ENCODE data around the gene BMERB1.
"Not testable (repeated sequence)": the region's sequence is repeated elsewhere in the genome, so short reads cannot be mapped to it uniquely, and the experiment has no call there.

Gene BMERB1

GRCh38 chr16:15559176-15559575, 124.8 kb downstream of the BMERB1 start:
- DNase-seq (ENCODE audit: low read depth in 2 of 2): no peak

GRCh38 chr16:15564604-15565339, 130.4 kb downstream of the BMERB1 start:
- no peak for DNase-seq (ENCODE audit: low read depth in 2 of 2)

GRCh38 chr16:15566095-15566494, 131.7 kb downstream of the BMERB1 start:
- no peak for DNase-seq (ENCODE audit: low read depth in 2 of 2)

DNA sequence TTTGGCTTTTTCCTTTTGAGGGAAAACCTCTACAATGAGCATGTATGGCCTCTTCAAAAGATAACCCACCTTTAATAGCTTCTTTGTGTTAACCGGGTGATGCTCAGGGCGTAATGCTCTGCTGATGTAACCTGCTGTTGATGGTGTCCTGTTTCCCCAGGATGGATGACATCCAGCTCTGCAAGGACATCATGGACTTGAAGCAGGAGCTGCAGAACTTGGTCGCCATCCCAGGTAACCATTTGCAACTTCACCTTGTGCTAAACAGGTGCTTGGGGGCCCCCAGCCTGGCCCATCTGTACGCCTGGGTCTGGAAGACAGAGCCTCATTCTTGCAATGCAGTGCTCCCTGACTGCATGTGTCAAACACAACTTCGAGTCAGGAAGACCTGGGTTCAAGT, 133.4 kb downstream of the BMERB1 start:
- DNase-seq (ENCODE audit: low read depth in 2 of 2): no peak

GRCh38 chr16:15570666-15571065, 136.3 kb downstream of the BMERB1 start:
- DNase-seq (ENCODE audit: low read depth in 2 of 2): not testable (repeated sequence)

GRCh38 chr16:15571557-15571956, 137.2 kb downstream of the BMERB1 start:
- no peak for DNase-seq (ENCODE audit: low read depth in 2 of 2)

- DNase-seq (ENCODE audit: low read depth in 2 of 2): peak; percentile 13 to 17
These were observed 138.1 kb downstream of the BMERB1 start for GRCh38 chr16:15572329-15573001.

DNA sequence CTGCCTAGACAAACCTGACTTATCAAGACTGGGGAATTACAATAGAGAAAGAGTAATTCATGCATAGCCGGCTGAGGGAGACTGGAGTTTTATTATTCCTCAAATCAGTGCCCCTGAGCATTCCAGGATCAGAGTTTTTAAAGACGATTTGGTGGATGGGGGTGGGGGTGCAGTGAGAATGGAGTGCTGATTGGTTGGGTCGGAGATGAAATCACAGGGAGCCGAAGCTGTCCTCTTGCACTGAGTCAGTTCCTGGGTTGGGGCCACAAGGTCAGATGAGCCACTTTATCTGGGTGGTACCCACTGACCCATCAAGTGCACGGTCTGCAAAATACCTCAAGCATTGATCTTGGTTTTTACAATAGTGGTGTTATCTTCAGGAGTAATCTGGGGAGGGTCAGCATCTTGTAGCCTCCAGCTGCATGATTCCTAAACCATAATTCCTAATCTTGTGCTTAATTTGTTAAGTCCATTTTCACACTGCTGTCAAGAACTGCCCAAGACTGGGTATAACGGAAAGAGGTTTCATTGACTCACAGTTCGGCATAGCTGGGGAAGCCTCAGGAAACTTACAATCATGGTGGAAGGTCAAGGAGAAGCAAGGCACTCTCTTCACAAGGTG, 139.0 kb downstream of the BMERB1 start:
- no peak for DNase-seq (ENCODE audit: low read depth in 2 of 2)

DNA sequence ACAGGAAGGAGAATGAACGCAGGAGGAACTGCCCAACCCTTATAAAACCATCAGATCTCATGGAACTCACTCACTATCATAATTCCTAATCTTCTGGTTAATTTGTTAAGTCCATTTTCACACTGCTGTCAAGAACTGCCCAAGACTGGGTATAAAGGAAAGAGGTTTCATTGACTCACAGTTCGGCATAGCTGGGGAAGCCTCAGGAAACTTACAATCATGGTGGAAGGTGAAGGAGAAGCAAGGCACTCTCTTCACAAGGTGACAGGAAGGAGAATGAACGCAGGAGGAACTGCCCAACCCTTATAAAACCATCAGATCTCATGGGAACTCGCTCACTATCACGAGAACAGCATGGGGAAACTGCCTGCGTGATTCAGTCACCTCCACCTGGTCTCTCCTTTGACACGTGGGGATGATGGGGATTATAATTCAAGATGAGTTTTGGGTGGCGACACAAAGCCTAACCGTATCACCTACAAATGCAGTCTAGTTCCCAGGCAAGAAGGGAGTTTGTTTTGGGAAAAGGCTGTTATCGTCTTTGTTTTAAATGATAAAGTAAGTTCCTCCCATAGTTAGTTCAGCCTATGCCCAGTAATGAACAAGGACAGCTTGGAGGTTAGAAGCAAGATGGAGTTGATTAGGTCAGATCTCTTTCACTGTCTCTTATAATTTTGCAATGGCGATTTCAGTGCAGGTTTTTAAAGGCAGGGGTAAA, 139.7 kb downstream of the BMERB1 start:
- not testable (repeated sequence) for DNase-seq (ENCODE audit: low read depth in 2 of 2)

DNA sequence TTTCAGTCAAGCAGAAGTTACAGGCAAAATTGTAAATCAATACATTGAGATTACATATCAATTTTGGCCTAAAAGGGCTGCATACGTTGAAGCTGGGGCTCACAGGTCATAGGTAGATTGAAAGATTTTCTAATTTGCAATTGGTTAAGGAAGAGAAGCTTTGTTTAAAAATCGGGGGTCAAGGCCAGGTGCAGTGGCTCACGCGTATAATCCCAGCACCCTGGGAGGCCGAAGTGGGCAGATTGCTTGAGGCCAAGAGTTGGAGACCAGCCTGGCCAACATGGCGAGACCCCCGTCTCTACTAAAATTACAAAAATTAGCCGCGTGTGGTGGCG, 140.2 kb downstream of the BMERB1 start:
- DNase-seq (ENCODE audit: low read depth in 2 of 2): no peak

DNA sequence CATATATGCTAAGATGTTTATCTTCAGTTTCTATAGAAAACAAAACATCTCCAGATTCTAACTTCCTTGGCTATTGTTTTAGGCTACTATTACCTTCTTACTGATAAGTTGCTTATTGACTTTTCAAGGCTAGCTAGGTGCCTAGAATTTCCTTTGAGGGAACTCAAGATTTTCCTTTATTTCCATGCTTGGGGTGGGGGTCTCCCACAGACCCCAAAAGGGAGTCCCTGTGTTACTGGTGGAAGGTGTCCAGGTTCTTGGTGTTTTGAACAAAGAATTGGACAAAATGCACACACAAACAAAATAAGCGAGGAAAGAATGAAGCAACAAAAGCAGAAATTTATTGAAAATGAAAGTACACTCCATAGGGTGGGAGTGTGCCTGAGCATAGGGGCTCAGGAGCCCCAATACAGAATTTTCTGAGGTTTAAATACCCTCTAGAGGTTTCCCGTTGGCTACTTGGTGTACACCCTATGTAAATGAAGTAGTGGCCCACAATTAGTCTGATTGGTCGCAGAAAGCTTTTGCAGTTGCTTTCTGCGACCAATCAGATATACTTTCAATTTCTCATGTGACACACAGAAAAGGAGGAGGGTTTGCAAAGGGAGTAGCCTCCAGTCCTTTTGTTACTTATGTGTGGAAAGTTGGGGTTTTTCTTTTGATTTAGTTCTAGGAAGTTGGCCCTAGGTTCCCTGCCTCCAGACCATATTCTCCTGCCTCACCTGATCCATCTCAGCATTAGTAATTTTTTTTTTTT, 141.1 kb downstream of the BMERB1 start:
- DNase-seq (ENCODE audit: low read depth in 2 of 2): no peak

DNA sequence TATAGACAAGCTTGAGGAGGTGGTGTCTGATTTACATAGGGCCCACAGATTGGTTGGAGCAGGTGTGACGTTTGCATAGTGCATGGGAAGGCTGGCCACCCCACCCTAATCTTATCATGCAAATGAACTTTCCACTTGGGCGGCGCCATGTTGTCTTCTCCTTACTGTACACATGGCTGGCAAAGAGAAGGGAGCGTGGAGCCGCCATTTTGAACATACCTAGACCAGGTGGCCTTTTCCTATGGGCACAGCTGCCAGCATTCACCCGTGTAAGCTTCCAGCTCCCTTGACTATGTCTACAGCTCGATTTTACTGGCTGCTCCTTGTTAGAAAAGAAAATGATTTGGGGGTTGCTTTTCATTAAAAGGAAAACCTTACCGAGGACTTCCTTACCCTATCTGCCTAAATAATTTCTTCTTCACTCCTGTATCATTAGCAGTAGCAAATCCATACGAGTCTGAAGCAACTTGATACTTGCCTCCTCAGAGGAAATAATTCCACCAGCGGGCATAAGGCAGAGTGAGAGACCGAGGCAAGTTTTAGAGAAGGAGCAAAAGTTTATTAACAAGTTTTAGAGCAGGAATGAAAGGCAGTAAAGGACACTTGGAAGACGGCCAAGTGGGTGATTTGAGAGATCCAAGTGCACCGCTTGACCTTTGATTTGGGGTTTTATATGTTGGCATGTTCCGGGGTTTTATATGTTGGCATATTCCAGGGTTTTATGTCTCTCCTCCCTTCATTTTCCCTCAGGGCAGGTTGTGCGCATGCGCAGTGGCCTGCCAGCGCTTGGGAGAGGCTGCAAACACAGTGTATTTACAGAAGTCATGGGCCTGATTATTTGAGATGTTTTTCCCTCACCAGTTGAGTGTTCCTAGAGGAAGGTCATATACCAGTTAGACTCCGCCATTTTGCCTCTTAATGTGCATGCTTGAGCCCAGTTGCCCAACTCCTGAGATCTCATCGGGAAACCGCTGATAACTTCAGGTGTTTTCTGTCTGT, 142.9 kb downstream of the BMERB1 start:
- no peak for DNase-seq (ENCODE audit: low read depth in 2 of 2)

- DNase-seq (ENCODE audit: low read depth in 2 of 2): no peak
These were observed 144.4 kb downstream of the BMERB1 start for GRCh38 chr16:15578824-15579223.

GRCh38 chr16:15581127-15581815, 146.9 kb downstream of the BMERB1 start:
- DNase-seq (ENCODE audit: low read depth in 2 of 2): no peak

DNA sequence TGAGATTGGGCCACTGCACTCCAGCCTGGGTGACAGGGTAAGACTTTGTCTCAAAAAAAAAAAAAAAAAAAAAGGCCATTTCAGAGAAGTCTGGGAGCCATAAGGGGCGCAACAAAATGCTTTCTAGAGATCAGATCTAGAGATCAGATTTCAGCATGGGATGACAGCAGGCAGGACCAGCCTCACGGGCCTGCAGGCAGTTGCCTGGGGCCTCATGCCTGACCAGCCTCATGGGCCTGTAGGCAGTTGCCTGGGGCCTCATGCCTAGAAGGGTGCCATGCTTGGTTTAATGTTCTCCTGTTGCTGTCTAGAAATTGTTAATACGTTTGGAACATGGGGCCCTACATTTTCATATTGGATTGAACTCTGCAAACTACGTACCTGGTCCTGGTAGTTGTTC, 149.1 kb downstream of the BMERB1 start:
- DNase-seq (ENCODE audit: low read depth in 2 of 2): no peak

- DNase-seq (ENCODE audit: low read depth in 2 of 2): no peak
These were observed 151.6 kb downstream of the BMERB1 start for GRCh38 chr16:15585956-15586355.

- no peak for DNase-seq (ENCODE audit: low read depth in 2 of 2)
These were observed 152.3 kb downstream of the BMERB1 start for GRCh38 chr16:15586716-15587115.

DNA sequence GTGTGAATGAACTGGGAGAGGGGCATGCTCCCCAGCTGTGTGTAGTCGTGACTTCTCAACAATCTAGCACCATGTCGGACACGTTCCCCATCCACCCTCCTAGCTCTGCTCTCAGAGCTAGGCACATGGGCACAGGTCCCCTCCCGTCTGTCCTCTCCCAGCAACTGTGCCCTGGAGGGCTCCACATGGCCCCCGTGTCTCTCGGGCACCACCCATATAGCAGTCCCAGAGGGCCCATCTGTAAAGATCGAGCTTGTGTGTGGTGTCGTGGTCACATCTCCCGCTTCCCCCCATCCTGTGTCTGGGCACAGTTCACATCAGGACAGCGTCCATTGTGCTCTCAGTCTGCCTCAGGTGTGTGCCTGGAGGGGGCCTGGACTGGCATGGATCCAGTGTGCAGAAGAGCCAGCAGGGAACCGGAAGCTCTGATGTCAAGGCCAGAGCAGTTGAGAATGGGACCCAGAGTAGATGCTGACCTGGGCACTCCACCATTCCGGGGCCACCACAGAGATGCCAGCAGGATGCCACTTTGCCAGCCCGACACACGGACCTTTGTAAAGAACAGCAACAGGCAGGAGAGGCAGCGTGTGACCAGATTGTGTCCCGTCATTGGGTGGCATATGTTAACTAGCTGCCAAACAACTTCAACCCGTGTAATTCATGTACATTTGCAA, 152.9 kb downstream of the BMERB1 start:
- no peak for DNase-seq (ENCODE audit: low read depth in 2 of 2)

GRCh38 chr16:15592324-15592723, 157.9 kb downstream of the BMERB1 start:
- DNase-seq (ENCODE audit: low read depth in 2 of 2): no peak
